Stimulated activated naive CD8-positive, alpha-beta T cell treated with anti-CD3 and anti-CD28 coated beads, Interleukin-15, Interleukin-2, amounts not matched to agents 100 ng/mL and 50 ng/mL, for 24 hours (primary cell): ENCODE results near the gene RABL6.
"Not testable (repeated sequence)": the region's sequence is repeated elsewhere in the genome, so short reads cannot be mapped to it uniquely, and the experiment has no call there.

Experiments used
- H3K27ac Mint-ChIP-seq: one replicate; pipeline ENCODE4 v1.8.0; 2021; ENCODE audit warnings: mild to moderate bottlenecking, mixed read lengths
- H3K27me3 Mint-ChIP-seq: one replicate; pipeline ENCODE4 v1.8.0; 2021; ENCODE audit warnings: mixed read lengths
- H3K36me3 Mint-ChIP-seq: one replicate; pipeline ENCODE4 v1.8.0; 2021; ENCODE audit warnings: low read depth, mixed read lengths
- H3K4me1 Mint-ChIP-seq: one replicate; pipeline ENCODE4 v1.8.0; 2021; ENCODE audit warnings: low read depth, mixed read lengths
- H3K4me3 Mint-ChIP-seq: one replicate; pipeline ENCODE4 v1.8.0; 2021; ENCODE audit warnings: mild to moderate bottlenecking, mixed read lengths
- H3K9me3 Mint-ChIP-seq: one replicate; pipeline ENCODE4 v1.8.0; 2021; ENCODE audit warnings: mixed read lengths

RABL6 gene

DNA sequence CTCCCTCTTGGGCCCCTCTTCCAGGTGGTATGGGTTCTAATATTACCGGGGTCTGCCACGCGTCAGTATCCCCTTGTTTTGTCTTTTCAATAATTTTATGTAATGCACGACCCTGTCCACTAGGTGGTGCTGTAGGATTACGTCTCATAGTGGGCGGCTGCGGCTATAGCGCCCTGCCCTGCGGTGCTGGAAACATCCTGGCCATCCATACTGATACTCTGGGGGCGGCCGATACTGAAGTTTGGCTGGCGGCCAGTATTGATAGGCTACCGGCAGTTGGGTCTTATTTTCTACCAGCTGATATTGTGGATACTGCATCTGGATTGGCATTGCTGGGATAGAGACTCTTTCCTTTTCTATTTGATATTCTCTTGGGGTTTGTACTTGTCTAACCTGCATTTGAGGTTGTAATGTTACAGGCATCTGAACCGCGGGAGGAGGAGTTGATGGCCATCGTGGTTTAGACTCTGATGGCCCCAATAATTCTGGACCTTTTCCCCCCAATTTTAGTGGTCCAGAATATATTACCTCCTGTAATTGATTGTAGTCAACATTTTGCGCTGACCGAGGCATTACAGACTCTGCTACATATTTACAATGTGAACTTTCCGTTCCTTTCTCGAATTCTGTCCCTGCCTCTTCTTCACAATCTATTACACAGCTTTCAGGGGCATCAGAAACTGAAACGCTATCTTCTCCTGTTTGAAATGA is 19.9 kb upstream of the RABL6 start:
- Mint-ChIP-seq H3K9me3 (no peaks in the 10 kb centered on the region), H3K36me3 (no peaks in the 10 kb centered on the region), H3K4me1 (peaks cover 34% of the 10 kb centered on the region), H3K27me3 (no peaks in the 10 kb centered on the region), H3K27ac (peak overlapping the region; percentile 26), H3K4me3 (no peak overlapping the region)

DNA sequence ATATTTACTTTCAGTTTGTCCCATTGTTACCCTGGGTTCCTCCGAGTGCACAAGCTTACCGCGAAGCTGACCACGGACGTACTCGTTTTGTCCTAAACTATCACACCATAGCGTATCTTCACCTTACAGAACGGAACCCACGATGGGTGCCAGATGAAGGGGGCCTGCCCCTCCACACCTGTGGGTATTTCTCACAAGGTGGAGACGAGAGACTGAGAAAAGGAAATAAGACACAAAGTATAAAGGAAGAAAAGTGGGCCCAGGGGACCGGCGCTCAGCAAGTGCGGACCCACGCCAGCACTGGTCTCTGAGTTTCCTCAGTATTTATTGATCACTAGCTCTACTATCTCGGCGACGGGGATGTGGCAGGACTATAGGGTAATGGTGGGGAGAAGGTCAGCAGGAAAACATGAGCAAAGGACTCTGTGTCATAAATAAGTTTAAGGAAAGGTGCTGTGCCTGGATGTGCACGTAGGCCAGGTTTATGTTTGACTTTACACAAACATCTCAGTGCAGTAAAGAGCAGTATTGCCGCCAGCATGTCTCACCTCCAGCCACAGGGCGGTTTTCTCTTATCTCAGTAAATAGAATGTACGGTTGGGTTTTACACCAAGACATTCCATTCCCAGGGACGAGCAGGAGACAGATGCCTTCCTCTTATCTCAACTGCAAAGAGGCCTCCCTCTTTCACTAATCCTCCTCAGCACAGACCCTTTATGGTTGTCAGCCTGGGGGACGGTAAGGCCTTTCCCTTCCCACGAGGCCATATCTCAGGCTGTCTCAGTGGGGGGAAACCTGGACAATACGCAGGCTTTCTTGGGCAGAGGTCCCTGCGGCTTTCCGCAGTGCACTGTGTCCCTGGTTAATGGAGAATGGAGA is 18.9 kb upstream of the RABL6 start:
- H3K36me3 Mint-ChIP-seq, H3K27me3 Mint-ChIP-seq, H3K27ac Mint-ChIP-seq, H3K9me3 Mint-ChIP-seq, H3K4me3 Mint-ChIP-seq: not testable (repeated sequence)
- H3K4me1 Mint-ChIP-seq, result peaks cover 31% of the 10 kb centered on the region

DNA sequence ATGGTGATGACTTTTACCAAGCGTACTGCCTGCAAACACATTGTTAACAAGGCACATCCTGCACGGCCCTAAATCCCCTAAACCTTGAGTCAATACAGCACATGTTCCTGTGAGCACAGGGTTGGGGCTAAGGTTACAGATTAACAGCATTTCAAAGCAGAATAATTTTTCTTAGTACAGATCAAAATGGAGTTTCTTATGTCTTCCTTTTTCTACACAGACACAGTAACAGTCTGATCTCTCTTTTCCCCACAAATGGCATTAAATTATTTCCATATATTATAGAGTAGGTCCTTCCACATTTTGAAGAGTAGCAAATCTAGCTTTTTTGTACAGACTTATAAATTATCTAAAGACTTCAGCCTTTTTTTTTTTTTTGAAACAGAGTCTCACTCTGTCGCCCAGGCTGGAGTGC is 18.2 kb upstream of the RABL6 start:
- Mint-ChIP-seq H3K27ac (no peak overlapping the region), H3K4me3 (no peak overlapping the region)

DNA sequence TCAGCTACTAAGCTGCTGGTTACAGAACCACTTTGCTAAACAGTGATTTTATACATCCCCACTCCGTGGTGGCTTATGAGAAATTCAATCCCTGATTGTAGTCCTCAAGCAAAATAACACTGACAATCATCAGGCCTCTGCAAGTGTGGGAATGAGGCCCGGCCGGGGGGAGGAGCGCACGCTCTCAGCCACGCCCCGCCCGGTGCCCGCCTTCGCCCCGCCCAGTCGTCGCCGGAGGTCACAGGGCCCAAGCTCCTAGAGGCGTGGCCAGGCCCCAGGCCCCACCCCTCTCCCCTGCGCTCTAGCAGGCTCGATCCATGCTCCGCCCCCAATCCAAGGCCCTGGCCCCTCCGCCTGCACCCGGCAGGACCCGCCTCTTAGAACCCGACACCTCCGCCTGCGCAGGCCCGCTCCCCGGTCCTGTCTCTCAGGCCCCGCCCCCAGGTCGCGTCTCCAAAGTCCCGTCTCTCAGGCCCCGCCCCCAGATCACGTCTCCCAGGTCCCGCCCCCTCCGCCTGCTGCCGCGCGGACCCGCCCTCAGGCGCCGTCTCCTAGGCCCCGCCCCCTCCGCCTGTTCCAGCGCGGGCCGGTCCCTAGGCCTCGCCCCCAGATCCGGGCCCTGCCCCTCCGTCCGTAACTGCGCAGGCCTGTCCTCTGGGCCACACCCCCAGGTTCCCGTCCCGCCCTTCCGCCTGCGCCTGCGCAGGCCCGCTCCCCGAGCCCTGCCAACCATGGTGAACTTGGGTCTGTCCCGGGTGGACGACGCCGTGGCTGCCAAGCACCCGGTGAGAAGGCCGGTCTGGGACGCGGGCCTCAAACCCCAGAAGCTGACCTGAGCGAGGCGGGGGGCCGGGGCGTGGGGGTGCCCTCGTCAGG is 16.9 kb upstream of the RABL6 start, which contains the start of gene TMEM141:
Gene TMEM141, plus strand, starts transcription at position 705 of the 876 bp plus-strand sequence. Its CDS starts 27 bp downstream, at position 732.
- no peaks in the 10 kb centered on the region for H3K27me3 Mint-ChIP-seq
- peak within 1 kb of the TSS; percentile 84 for H3K4me3 Mint-ChIP-seq
- peaks cover 28% of the 10 kb centered on the region for H3K4me1 Mint-ChIP-seq
- no peaks in the 10 kb centered on the region for H3K9me3 Mint-ChIP-seq
- H3K27ac Mint-ChIP-seq, result peak within 1 kb of the TSS; percentile 72
- no peaks in the 10 kb centered on the region for H3K36me3 Mint-ChIP-seq

More for the DNA sequence above, 18.2 kb upstream of the RABL6 start:
- Mint-ChIP-seq H3K27me3 (no peaks in the 10 kb centered on the region), H3K9me3 (no peaks in the 10 kb centered on the region), H3K36me3 (no peaks in the 10 kb centered on the region), H3K4me1 (peaks cover 28% of the 10 kb centered on the region)

DNA sequence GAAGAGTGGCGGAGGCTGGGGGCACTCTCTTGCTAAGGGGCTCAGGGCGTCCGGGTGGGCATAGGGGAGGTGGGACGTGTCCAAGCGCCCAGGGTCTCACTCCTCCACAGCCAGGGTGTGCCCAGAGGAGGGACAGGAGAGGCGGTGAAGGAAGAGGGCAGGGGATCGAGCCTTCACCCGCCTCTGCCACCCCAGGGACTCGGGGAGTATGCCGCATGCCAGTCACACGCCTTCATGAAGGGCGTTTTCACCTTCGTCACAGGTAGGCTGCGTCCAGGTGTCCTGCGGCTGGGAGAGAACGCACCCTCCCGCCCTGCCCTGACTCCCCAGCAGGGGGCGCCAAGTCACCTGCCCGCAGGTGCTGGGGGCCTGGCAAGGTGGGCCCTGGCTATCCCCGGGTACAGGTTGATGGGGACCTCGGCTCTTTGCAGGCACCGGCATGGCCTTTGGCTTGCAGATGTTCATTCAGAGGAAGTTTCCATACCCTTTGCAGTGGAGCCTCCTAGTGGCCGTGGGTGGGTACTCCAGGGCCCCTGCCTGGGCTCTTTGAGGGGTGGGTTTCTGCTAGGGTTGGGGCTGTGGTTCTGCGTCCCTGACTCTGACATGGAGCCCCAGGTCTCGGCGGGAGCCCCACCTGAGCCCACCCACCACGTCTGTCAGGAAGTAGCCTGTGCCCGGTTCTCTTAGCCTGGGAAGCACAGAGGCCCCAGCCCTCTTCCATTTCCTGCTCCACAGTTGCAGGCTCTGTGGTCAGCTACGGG is 16.1 kb upstream of the RABL6 start:
- H3K36me3 Mint-ChIP-seq, result no peaks in the 10 kb centered on the region
- H3K27me3 Mint-ChIP-seq, result peaks cover 6% of the 10 kb centered on the region
- peaks cover 34% of the 10 kb centered on the region for H3K4me1 Mint-ChIP-seq

DNA sequence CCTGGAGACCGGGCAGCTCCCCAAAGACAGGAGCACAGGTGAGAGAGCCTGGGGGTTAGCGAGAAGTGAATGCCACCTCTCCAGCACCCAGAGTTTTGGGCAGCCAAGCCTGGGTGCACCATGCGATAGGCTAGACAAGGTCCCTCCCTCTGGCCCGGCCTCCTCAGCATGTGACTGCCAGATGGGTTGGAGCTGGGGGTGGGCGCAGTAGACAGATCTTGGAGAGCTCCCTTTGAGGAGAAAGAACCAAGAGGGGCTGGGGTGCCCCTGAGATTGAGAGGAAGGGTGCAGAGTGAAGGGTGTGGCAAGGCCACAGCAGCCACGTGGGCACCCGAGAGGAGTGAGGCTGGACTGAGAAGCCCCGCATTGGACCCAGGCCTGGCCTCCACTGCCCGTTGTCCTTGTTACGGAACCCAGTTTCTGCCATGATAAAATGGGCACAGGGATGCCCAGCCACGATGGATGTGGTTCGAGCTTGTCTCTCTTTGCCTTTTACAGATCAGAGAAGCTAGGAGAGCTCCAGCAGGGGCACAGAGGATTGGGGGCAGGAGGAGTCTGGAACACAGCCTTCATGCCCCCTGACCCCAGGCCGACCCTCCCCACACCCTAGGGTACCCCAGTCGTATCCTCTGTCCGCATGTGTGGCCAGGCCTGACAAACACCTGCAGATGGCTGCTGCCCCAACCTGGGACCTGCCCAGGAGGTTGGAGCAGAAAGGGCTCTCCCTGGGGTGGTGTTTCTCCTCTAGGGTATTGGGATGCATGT is 15.2 kb upstream of the RABL6 start:
- H3K27me3 Mint-ChIP-seq, result peaks cover 6% of the 10 kb centered on the region
- peaks cover 34% of the 10 kb centered on the region for H3K4me1 Mint-ChIP-seq
- no peaks in the 10 kb centered on the region for H3K36me3 Mint-ChIP-seq
- H3K9me3 Mint-ChIP-seq, result no peaks in the 10 kb centered on the region
- peak overlapping the region; percentile 84 for H3K4me3 Mint-ChIP-seq
- H3K27ac Mint-ChIP-seq, result peak overlapping the region; percentile 61

More for the DNA sequence above, 16.1 kb upstream of the RABL6 start:
- Mint-ChIP-seq H3K9me3 (no peaks in the 10 kb centered on the region), H3K27ac (peak overlapping the region; percentile 72), H3K4me3 (peak overlapping the region; percentile 84)

DNA sequence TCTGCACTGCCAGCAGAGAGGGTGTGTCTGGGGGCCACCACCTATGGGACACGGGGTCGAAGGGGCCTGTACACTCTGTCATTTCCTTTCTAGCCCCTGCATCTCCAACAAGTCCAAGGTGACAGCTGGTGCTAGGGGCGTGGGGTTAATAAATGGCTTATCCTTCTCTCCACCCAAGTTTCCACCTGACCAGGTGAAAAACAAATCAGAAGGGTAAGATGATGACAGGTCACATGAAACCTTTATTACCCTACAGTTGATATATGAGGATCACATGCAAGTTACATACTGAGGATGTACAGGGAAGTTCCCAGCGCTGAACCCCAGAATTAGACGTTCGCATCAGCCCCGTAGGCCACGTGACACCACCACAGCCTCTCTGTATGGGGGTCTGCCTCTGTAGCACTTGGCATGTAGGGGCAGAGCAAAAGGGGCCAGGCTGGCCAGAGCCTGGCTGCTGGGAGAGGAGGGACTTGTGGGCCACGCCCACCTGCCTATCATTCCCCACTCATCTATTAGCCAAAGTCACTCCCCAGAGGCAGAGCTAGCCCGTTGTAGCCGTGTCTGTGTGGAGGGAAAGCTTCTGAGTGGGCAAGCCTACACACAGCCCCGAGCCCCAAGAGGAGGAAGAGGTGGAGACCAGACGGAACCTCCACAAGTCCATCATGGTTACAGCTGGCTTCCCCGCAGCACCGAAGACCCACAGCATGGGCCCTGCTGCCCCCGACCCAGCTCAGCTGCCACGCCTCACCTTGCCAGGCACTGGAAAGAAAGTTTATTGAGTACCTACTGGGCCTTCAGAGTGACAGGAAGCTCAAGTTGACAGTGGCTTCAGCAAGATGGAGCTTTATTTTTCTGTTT is 14.4 kb upstream of the RABL6 start:
- Mint-ChIP-seq H3K4me3 (no peak overlapping the region), H3K4me1 (peaks cover 26% of the 10 kb centered on the region), H3K27me3 (peaks cover 6% of the 10 kb centered on the region), H3K36me3 (no peaks in the 10 kb centered on the region), H3K27ac (no peak overlapping the region), H3K9me3 (no peaks in the 10 kb centered on the region)

DNA sequence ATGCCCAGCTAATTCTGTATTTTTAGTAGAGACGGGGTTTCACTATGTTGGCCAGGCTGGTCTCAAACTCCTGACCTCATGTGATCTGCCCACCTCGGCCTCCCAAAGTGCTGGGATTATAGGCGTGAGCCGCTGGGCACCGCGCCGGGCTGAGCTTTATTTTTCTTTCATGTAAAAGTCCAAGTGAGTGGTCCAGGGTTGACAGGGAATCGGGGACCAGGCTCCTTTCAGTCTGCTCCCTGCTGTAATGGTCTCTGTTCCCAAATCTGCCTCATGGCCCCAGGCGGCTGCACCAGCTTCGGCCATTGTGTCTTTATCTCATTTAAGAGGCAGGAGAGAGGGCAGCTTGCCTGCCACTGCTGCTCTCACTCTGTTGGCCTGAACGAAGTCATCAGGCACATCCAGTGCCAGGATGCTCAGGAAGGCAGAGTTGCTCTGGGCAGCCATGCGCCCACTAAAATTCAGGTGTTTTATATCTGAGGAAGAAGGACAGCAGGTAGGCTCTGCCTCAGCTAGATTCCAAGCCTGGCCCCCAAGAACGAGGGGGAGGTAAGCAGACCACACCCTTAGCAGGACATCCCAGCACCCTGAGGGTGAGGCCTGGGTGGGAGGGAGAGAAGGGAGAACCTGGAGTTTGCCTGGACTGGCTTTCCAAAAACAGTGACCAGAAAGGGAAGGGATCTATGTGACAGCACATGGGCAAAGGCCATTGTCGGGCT is 13.3 kb upstream of the RABL6 start:
- Mint-ChIP-seq H3K36me3 (no peaks in the 10 kb centered on the region), H3K27me3 (peaks cover 6% of the 10 kb centered on the region), H3K27ac (no peak overlapping the region), H3K4me3 (no peak overlapping the region), H3K4me1 (peaks cover 19% of the 10 kb centered on the region), H3K9me3 (no peaks in the 10 kb centered on the region)

DNA sequence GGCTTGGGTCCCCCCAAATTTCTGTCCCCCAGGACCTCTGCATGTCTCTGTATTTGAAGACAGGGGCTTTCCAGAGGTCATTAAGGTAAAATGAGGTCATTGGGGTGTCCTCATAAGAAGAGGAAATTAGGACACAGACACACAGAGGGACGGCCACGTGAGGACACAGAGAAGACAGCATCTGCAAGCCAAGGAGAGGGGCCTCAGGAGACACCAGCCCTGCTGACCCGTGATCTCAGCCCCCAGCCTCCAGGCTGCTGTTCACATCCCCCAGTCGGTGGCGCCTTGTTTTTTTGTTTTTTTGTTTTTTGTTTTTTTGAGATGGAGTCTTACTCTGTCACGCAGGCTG is 12.8 kb upstream of the RABL6 start:
- Mint-ChIP-seq H3K4me3 (no peak overlapping the region), H3K9me3 (no peaks in the 10 kb centered on the region), H3K4me1 (peaks cover 19% of the 10 kb centered on the region), H3K27me3 (peaks cover 6% of the 10 kb centered on the region), H3K36me3 (no peaks in the 10 kb centered on the region), H3K27ac (no peak overlapping the region)

DNA sequence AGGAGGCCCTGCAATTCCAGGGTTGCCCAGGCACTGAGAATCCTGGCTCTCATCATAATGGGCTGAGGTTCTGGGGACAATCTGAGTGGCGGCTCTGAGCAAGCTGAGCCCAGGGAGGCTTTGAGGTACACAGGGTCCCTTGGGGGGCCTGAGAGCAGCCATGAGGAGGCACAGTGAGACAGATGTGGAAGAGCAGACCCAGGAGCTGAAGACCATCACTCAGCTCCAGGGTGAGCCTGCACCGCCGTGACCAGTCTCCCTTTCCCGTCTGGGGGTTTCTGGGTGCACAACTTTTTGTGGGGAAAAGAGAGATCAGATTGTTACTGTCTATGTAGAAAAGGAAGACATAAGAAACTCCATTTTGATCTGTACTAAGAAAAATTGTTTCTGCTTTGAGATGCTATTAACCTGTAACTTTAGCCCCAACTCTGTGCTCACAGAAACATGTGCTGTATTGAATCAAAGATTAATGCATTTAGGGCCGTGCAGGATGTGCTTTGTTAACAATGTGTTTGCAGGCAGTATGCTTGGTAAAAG is 11.4 kb upstream of the RABL6 start, which contains the start of gene CCDC183:
Gene CCDC183, plus strand, starts transcription at position 101 of the 537 bp plus-strand sequence. Its CDS starts 60 bp downstream, at position 161.
- H3K9me3 Mint-ChIP-seq, result no peaks in the 10 kb centered on the region
- no peak within 1 kb of the TSS for H3K27ac Mint-ChIP-seq
- H3K4me1 Mint-ChIP-seq, result peaks cover 24% of the 10 kb centered on the region
- H3K36me3 Mint-ChIP-seq, result no peaks in the 10 kb centered on the region
- no peak within 1 kb of the TSS for H3K4me3 Mint-ChIP-seq
- peaks cover 19% of the 10 kb centered on the region for H3K27me3 Mint-ChIP-seq

DNA sequence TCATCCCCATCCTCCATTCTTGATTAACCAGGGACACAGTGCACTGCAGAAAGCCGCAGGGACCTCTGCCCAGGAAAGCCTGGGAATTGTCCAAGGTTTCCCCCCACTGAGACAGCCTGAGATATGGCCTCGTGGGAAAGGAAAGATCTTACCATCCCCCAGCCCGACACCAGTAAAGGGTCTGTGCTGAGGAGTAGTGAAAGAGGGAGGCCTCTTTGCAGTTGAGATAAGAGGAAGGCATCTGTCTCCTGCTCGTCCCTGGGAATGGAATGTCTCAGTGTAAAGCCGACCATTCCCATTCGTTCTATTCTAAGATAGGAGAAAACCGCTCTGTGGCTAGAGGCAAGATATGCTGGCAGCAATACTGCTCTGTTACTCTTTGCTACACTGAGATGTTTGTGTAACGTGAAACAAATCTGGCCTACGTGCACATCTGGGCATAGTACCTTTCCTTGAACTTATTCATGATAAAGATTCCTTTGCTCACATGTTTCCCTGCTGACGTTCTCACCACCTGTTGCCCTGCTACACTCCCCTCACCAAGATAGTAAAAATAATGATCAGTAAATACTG is 10.9 kb upstream of the RABL6 start:
- Mint-ChIP-seq H3K4me1 (peaks cover 23% of the 10 kb centered on the region), H3K27me3 (peaks cover 20% of the 10 kb centered on the region)
- H3K9me3 Mint-ChIP-seq, H3K27ac Mint-ChIP-seq, H3K4me3 Mint-ChIP-seq, H3K36me3 Mint-ChIP-seq: not testable (repeated sequence)

DNA sequence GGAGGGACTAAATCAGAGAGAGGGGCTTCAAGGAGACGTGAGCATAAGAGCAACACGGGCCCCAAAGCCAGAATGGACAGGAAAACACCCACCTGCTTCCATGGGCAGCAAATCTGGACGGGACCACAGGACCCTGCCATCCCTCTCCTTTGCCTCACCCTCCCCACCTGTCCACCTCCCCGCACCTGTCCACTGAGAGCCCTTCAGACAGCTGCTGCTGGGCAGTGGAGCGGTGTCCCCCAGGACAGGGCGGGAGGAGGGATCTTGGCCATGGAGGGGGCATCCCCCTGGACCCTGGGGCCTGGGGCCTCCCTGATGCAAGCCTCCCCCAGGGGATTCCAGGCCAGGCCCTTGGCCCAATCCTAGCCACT is 9.1 kb upstream of the RABL6 start:
- Mint-ChIP-seq H3K9me3 (no peaks in the 10 kb centered on the region), H3K4me3 (no peak overlapping the region), H3K27me3 (peaks cover 26% of the 10 kb centered on the region)

More for the DNA sequence above, 9.1 kb upstream of the RABL6 start:
- Mint-ChIP-seq H3K27ac (no peak overlapping the region), H3K36me3 (no peaks in the 10 kb centered on the region), H3K4me1 (peaks cover 17% of the 10 kb centered on the region)
